ENCODE measurements around the gene GRK1. TPM values are rescaled to one million over a fixed set of nuclear protein-coding genes. Genes with fewer than 3 reads are reported as not detected.
A peak's percentile ranks its signal among the peaks of the same experiment; 100 is the strongest.

Gene GRK1
- total and polyA plus RNA-seq, 11 donors = 0.08 to 1.3 (median 0.16) TPM; not detected in 3

GRCh38 chr13:113726961-113727411 is 60.0 kb downstream of the GRK1 start:
- TF ChIP-seq CTCF (IDR thresholded peaks at IDR 0.05) (no peak), POLR2A (IDR thresholded peaks at IDR 0.05) (no peak)
- WGBS, 4 donors = 83 to 97% (median 83%) methylated on average over 6 to 10 of the region's 10 CpGs
- DNase-seq = peak in 1 of 5 donors; percentile 63
- Histone ChIP-seq H3K4me3 (peak overlapping the region in 3 of 12 donors; percentile 48 to 59 (median 58)), H3K4me1 (peaks cover 0 to 35% (median 4%) of the 10 kb centered on the region in 12 donors), H3K27me3 (peaks cover 0 to 4% (median 0%) of the 10 kb centered on the region in 9 donors), H3K36me3 (no peaks in the 10 kb centered on the region), H3K27ac (peak overlapping the region in 6 of 12 donors; percentile 41 to 86 (median 74)), H3K9me3 (no peaks in the 10 kb centered on the region)
- ATAC-seq = peak in 2 of 4 donors; percentile 1 to 7
- intact Hi-C loops (cut with DNase I) = no loop called here

- Histone ChIP-seq H3K36me3 (no peaks in the 10 kb centered on the region), H3K9me3 (no peaks in the 10 kb centered on the region), H3K27me3 (peaks cover 0 to 4% (median 0%) of the 10 kb centered on the region in 9 donors), H3K4me1 (peaks cover 0 to 35% (median 4%) of the 10 kb centered on the region in 12 donors), H3K27ac (no peak overlapping the region), H3K4me3 (no peak overlapping the region)
- intact Hi-C loops (cut with DNase I) = no loop called here
- peak in 1 of 5 donors; percentile 52 for DNase-seq
- no peak for ATAC-seq
- no peak for TF ChIP-seq POLR2A (IDR thresholded peaks at IDR 0.05)
- no peak for TF ChIP-seq CTCF (IDR thresholded peaks at IDR 0.05)
- WGBS, 4 donors = 91 to 95% (median 93%) methylated on average over 11 to 16 of the region's 16 CpGs
Measured at GRCh38 chr13:113728571-113729054, 61.6 kb downstream of the GRK1 start.

- intact Hi-C loops (cut with DNase I) = no loop called here
- 38 to 56% (median 53%) methylated on average over 27 to 34 of the region's 34 CpGs for WGBS, 4 donors
- no peaks in the 10 kb centered on the region for H3K9me3 ChIP-seq
- no peak for TF ChIP-seq CTCF (IDR thresholded peaks at IDR 0.05)
- H3K4me3 ChIP-seq = no peak overlapping the region
- ATAC-seq (peak; percentile 24 to 47 (median 32)), DNase-seq (peak in 4 of 5 donors; percentile 46 to 71 (median 64))
- H3K4me1 ChIP-seq = peaks cover 0 to 27% (median 3%) of the 10 kb centered on the region in 12 donors
- no peak overlapping the region for H3K27ac ChIP-seq
- H3K27me3 ChIP-seq = peaks cover 0 to 4% (median 0%) of the 10 kb centered on the region in 9 donors
- H3K36me3 ChIP-seq = no peaks in the 10 kb centered on the region
Measured at GRCh38 chr13:113729187-113730019, 62.4 kb downstream of the GRK1 start.

GRCh38 chr13:113730258-113730691 is 63.3 kb downstream of the GRK1 start:
- Histone ChIP-seq H3K4me1 (peaks cover 0 to 21% (median 0%) of the 10 kb centered on the region in 12 donors), H3K4me3 (no peak overlapping the region), H3K27ac (no peak overlapping the region), H3K36me3 (no peaks in the 10 kb centered on the region), H3K9me3 (no peaks in the 10 kb centered on the region), H3K27me3 (peaks cover 0 to 4% (median 0%) of the 10 kb centered on the region in 9 donors)
- ATAC-seq (no peak), DNase-seq (peak in 1 of 5 donors; percentile 56)
- TF ChIP-seq POLR2A (IDR thresholded peaks at IDR 0.05) (no peak), CTCF (IDR thresholded peaks at IDR 0.05) (no peak)
- WGBS, 4 donors = 39 to 66% (median 61%) methylated on average over 6 to 21 of the region's 21 CpGs
- intact Hi-C loops (cut with DNase I) = no loop called here

Data from heart left ventricle (tissue), 16 donors.